Type B pancreatic cell (in vitro differentiated cells): ENCODE data around the gene ASXL2. TPM values are rescaled to one million over a fixed set of nuclear protein-coding genes. Genes with fewer than 3 reads are reported as not detected.

Experiments
- DNase-seq: peaks from one replicate; pipeline ENCODE4 v3.0.0; 2021; ENCODE audit warnings: mixed read lengths; ENCODE audit not compliant: unreplicated experiment; ENCODE audit errors: extremely low spot score
- H3K27ac Mint-ChIP-seq: 2 replicates; pipeline ENCODE4 v1.8.0; 2021; ENCODE audit warnings: mild to moderate bottlenecking, mixed read lengths
- H3K27me3 Mint-ChIP-seq: 2 replicates; pipeline ENCODE4 v1.8.0; 2021; ENCODE audit warnings: mixed read lengths
- H3K36me3 Mint-ChIP-seq: 2 replicates; pipeline ENCODE4 v1.8.0; 2021; ENCODE audit warnings: mixed read lengths
- H3K4me1 Mint-ChIP-seq: one replicate; pipeline ENCODE4 v1.8.0; 2021; ENCODE audit warnings: mixed read lengths; ENCODE audit not compliant: unreplicated experiment
- H3K4me3 Mint-ChIP-seq: 2 replicates; pipeline ENCODE4 v1.8.0; 2021; ENCODE audit warnings: mild to moderate bottlenecking, mixed read lengths
- H3K9me3 Mint-ChIP-seq: 2 replicates; pipeline ENCODE4 v1.8.0; 2021; ENCODE audit warnings: mixed read lengths
- total RNA-seq: library from RNA; stranded (reverse); gene quantifications from 2 replicates; pipeline ENCODE4 v1.2.1, GENCODE V29; 2021; ENCODE audit warnings: low replicate concordance
- TF ChIP-seq, protein P1 (sequence below): fragments of 200-600 bp; sonication (generic); conservative IDR thresholded peaks from 2 replicates; pipeline ENCODE4 v1.5.0; 2021; ENCODE audit warnings: antibody characterized with exemption, mild to moderate bottlenecking

The ASXL2 gene
- total RNA-seq, 1 donor from 2014 or later = 29.2 TPM

DNA sequence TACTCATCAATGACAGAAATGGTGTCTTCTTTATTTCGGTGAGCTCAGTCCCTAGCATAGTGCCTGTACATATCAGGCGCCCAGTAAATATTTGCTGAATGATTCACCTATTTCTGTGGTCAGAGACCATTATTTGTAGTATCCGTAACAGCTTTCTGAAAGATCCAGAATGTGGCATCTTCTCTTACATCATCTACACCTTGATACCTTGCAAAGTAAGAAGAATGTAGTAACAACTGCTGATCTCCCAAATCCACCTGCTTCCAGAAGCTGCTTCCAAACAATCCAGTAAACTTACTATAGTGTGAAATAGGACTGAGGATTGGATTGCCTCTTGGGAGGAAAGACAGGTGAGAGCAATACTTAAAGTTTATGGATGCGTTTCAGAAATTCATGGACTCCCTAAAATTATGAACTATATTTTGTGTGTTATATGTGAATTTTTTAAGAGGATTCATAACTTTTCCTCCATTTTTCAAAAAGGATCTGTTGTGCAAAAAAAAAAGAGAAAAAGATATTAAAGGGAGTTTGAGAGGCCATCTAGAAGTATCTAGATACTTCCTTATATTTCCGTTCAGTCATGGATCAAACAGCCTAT is 945 bp upstream of the ASXL2 start:
- no peak for DNase-seq
- Mint-ChIP-seq H3K27ac (peak overlapping the region; percentile 97), H3K9me3 (no peaks in the 10 kb centered on the region), H3K4me3 (peak overlapping the region; percentile 99), H3K36me3 (peaks cover 4% of the 10 kb centered on the region), H3K27me3 (peaks cover 34% of the 10 kb centered on the region), H3K4me1 (peaks cover 21% of the 10 kb centered on the region)
- TF ChIP-seq, protein P1, sequence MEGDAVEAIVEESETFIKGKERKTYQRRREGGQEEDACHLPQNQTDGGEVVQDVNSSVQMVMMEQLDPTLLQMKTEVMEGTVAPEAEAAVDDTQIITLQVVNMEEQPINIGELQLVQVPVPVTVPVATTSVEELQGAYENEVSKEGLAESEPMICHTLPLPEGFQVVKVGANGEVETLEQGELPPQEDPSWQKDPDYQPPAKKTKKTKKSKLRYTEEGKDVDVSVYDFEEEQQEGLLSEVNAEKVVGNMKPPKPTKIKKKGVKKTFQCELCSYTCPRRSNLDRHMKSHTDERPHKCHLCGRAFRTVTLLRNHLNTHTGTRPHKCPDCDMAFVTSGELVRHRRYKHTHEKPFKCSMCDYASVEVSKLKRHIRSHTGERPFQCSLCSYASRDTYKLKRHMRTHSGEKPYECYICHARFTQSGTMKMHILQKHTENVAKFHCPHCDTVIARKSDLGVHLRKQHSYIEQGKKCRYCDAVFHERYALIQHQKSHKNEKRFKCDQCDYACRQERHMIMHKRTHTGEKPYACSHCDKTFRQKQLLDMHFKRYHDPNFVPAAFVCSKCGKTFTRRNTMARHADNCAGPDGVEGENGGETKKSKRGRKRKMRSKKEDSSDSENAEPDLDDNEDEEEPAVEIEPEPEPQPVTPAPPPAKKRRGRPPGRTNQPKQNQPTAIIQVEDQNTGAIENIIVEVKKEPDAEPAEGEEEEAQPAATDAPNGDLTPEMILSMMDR = no peak

DNA sequence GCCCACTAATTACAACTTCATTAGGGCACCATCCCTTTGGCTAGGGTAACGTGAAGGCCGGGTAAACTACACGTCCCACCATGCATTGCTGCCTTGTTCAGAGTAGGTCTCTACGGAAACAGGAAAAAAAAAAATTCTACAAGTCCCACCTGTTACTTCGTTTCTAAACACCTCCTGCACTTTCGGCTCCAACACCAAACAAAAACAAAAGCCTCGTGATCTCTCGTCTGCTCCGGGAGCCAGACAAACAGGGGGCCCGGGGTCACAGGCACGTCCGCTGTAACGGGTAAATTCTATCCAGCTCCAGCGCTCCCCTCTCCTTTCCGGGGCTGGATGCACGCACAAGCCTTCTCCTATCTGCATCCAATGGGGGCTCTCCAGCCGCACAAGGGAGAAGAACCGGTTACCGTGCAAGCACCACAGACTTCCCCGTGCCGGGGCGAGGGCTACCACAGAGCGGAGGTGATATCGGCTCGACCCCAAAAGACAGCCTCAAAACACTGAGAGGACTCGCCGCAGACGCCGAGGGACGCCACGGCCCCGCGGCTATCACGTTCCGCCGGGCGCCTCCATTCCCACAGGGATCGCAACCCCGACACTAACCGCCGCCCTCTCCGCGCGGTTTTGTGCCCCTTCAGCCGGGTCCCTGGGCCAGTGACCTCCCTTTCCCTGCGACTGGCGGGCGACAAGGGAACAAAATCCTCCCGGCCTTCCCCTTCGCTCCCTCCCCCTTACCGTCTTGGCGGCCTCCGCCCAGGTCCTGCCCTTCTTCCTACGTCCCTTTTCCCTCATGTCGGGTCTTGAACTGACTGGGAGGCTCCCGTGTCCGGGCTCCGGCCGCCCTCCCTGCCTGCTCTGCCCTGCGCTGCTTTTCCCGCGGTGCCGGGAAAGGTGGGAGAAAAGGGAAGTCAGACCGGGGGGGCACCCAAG is 591 bp downstream of the ASXL2 start:
- H3K27me3 Mint-ChIP-seq = peaks cover 24% of the 10 kb centered on the region
- peaks cover 4% of the 10 kb centered on the region for H3K36me3 Mint-ChIP-seq
- no peak for DNase-seq
- peaks cover 21% of the 10 kb centered on the region for H3K4me1 Mint-ChIP-seq
- no peaks in the 10 kb centered on the region for H3K9me3 Mint-ChIP-seq
- peak overlapping the region; percentile 99 for H3K4me3 Mint-ChIP-seq
- H3K27ac Mint-ChIP-seq = peak overlapping the region; percentile 97
- TF ChIP-seq, protein P1 = no peak

DNA sequence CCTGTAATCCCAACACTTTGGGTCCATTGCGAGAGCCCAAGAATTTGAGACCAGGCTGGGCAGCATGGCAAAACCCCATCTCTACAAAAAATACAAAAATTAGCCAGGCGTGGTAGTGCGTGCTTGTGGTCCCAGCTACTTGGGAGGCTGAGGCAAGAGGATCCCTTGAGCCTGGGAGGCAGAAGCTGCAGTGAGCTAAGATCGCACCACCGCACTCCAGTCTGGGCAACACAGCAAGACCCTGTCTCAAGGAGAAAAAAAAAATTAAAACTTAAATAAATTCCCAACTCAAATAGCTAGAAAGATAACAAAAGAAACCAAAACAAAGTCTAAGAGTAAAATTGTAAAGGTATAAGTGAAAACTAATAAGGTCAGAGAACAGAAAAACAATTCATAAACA is 6.2 kb downstream of the ASXL2 start:
- Mint-ChIP-seq H3K9me3 (no peaks in the 10 kb centered on the region), H3K4me3 (no peak overlapping the region), H3K36me3 (peaks cover 9% of the 10 kb centered on the region), H3K4me1 (peaks cover 12% of the 10 kb centered on the region), H3K27me3 (no peaks in the 10 kb centered on the region), H3K27ac (no peak overlapping the region)
- TF ChIP-seq, protein P1 = no peak
- no peak for DNase-seq

DNA sequence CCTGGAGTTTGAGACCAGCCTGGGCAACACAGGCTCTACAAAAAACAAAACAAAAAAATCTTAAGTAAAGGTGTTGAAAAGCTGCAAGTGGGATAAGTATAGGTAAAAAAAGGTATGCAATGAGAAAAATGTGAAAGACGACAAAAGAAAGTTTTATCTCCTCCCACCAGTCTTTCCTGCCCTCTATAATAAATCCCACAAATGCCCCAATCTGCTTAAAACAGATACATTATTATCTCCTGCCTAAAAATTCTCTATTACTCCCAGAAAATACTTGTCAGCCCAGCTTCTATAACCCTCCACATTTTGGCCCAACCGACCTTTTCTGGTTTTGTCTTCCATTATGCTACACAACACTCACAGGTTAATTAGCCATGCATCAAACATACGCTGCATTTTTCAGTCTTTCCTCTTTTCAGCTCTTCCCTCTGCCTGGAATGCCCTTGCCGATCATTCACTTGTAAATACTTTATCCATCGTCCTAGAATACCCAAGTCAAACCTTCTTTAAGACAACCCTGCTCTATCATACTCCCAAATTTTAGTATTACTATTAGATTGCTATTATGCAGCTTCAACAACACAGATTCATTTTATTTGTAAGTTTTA is 10.8 kb downstream of the ASXL2 start:
- Mint-ChIP-seq H3K27me3 (no peaks in the 10 kb centered on the region), H3K36me3 (peaks cover 4% of the 10 kb centered on the region), H3K4me3 (no peak overlapping the region), H3K4me1 (no peaks in the 10 kb centered on the region), H3K9me3 (no peaks in the 10 kb centered on the region), H3K27ac (no peak overlapping the region)
- TF ChIP-seq, protein P1 = no peak
- DNase-seq = no peak

DNA sequence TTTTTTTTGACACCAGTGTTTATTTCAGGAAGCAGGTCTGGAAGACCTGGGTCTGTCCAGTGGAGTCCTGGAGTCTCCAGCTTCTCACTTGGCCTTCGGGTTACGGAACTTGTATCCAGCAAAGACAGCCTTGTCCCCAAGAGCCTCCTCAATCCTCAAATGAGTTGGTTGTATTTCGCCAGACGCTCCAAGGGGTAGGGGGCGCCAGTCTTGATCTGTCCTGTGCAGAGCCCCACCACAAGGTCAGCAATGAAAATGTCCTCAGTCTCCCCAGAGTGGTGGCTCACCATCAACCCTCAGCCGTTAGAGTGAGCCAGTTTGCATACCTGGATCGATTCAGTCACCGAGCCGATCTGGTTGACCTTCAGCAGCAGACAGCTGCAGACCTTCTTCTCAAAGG is 21.9 kb downstream of the ASXL2 start:
- no peak overlapping the region for H3K4me3 Mint-ChIP-seq
- H3K4me1 Mint-ChIP-seq = peaks cover 24% of the 10 kb centered on the region
- H3K27me3 Mint-ChIP-seq = no peaks in the 10 kb centered on the region
- no peak overlapping the region for H3K27ac Mint-ChIP-seq
- TF ChIP-seq, protein P1 = no peak
- peaks cover 3% of the 10 kb centered on the region for H3K36me3 Mint-ChIP-seq
- no peak for DNase-seq
- H3K9me3 Mint-ChIP-seq = no peaks in the 10 kb centered on the region
